NT2/D1 (cell line): ENCODE data around the gene CP.

ENCODE experiments used
- DNase-seq: peaks from one replicate; pipeline ENCODE4 v3.0.0-alpha.2; 2011; ENCODE audit warnings: low read depth, low spot score
- H3K27me3 ChIP-seq: 2 replicates; pipeline ENCODE4 v1.6.0; 2011; ENCODE audit warnings: mild to moderate bottlenecking; ENCODE audit not compliant: insufficient read length, insufficient read depth
- H3K36me3 ChIP-seq: 2 replicates; pipeline ENCODE4 v1.6.1; 2011; ENCODE audit warnings: mild to moderate bottlenecking, low read length, mixed read lengths; ENCODE audit not compliant: insufficient read depth, insufficient read length
- H3K4me1 ChIP-seq: 2 replicates; pipeline ENCODE4 v1.5.1; 2011; ENCODE audit not compliant: insufficient read depth, insufficient read length
- H3K4me3 ChIP-seq: 2 replicates; pipeline ENCODE4 v1.5.1; 2011; ENCODE audit warnings: low read depth; ENCODE audit not compliant: insufficient read length
- H3K9ac ChIP-seq: 2 replicates; pipeline ENCODE4 v1.6.0; 2011; ENCODE audit warnings: low read depth; ENCODE audit not compliant: insufficient read length
- H3K9me3 ChIP-seq: 2 replicates; pipeline ENCODE4 v1.5.1; 2011; ENCODE audit warnings: mild to moderate bottlenecking, low read length; ENCODE audit not compliant: insufficient read depth
- SUZ12 ChIP-seq: IDR thresholded peaks from 2 replicates; pipeline ENCODE4 v1.6.1; 2011; ENCODE audit not compliant: insufficient read length, insufficient read depth; ENCODE audit errors: extremely low read depth
- YY1 ChIP-seq: IDR thresholded peaks from 2 replicates; pipeline ENCODE4 v1.6.1; 2011; ENCODE audit not compliant: insufficient read length, insufficient read depth
- ZNF274 ChIP-seq: IDR thresholded peaks from 2 replicates; pipeline ENCODE4 v1.6.1; 2011; ENCODE audit warnings: mild to moderate bottlenecking, low read depth, low read length

The CP gene

GRCh38 chr3:149128821-149129220, 92.8 kb downstream of the CP start:
- Histone ChIP-seq H3K4me1 (no peaks in the 10 kb centered on the region), H3K4me3 (peak overlapping the region; percentile 96), H3K27me3 (no peaks in the 10 kb centered on the region), H3K36me3 (peaks cover 11% of the 10 kb centered on the region), H3K9ac (peak overlapping the region; percentile 75), H3K9me3 (no peaks in the 10 kb centered on the region)
- TF ChIP-seq SUZ12 (no peak), ZNF274 (no peak), YY1 (no peak)
- no peak for DNase-seq

DNA sequence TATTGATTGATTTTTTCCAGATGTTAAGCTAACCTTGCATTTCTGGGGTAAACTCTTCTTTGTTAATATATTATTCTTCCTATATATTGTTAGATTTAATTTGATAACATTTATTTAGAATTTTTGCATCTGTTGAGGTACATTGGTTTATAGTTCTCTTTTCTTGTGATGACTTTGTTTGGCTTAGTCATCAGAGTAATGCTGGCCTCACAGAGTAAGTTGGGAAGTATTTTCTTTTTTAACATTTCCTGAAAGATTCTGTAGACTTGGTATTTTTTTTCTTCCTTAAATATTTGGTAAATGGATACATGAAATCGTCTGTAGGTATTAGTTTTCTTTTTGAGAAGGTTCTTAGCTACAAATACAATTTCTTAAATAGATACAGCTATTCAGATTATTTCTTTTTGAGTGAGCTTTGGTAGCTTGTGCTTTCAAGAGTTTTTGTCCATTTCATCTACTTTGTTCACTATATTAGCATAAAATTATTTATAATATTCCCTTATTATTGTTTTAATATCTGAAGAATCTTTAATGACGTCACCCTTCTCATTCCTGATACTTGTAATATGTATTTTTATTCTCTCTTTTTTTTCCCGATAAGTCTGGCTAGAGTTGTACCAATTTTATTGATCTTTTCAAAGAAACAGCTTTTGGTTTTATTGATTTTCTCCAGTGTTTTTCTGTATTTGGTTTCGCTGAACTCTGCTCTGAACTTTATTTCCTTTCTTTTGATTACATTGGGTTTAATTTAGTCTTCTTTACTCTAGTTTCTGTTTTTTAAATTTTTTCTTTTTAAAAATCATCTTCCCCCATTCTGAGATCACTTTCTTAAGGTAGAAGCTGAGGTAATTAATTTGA, 98.7 kb downstream of the CP start:
- H3K27me3 ChIP-seq = no peaks in the 10 kb centered on the region
- no peaks in the 10 kb centered on the region for H3K4me1 ChIP-seq
- H3K4me3 ChIP-seq = no peak overlapping the region
- H3K9me3 ChIP-seq = no peaks in the 10 kb centered on the region
- H3K9ac ChIP-seq = no peak overlapping the region
- no peaks in the 10 kb centered on the region for H3K36me3 ChIP-seq
- TF ChIP-seq YY1 = no peak
- no peak for TF ChIP-seq ZNF274
- no peak for TF ChIP-seq SUZ12
- DNase-seq = no peak
